Vagina (tissue), 2 donors: ENCODE measurements around the gene TENT4A.

Experiments used
- CTCF ChIP-seq, 3 experiments: fragments of 450-650 bp in 2 of 3; fragments of 200-600 bp in 1 of 3; sonication (generic) in 1 of 3; IDR thresholded peaks; one replicate each; pipeline ENCODE4 v1.5.1; 2017 to 2019; ENCODE audit warnings: antibody characterized with exemption in 3 of 3, mild to moderate bottlenecking in 2 of 3, moderate library complexity in 2 of 3
- POLR2A ChIP-seq, 2 donors: fragments of 450-650 bp; IDR thresholded peaks; one replicate each; pipeline ENCODE4 v1.6.1; 2017; ENCODE audit warnings: antibody characterized with exemption in 2 of 2, mild to moderate bottlenecking in 2 of 2, moderate library complexity in 2 of 2
- POLR2AphosphoS5 ChIP-seq, 2 donors: sonication (generic); formaldehyde crosslinking; IDR thresholded peaks; one replicate each; pipeline ENCODE4 v1.9.0; 2017; ENCODE audit warnings: antibody characterized with exemption in 2 of 2, mild to moderate bottlenecking in 2 of 2, low read depth in 1 of 2; ENCODE audit not compliant: insufficient read depth in 1 of 2

- TF ChIP-seq CTCF (IDR thresholded peaks at IDR 0.05) (no peak), POLR2AphosphoS5 (IDR thresholded peaks at IDR 0.05; ENCODE audit: insufficient read depth in 1 of 2, low read depth in 1 of 2) (no peak), POLR2A (IDR thresholded peaks at IDR 0.05) (no peak)
Measured at GRCh38 chr5:6760686-6761085, 47.5 kb downstream of the TENT4A start.
